ENCODE measurements around the gene BICC1. TPM values are rescaled to one million over a fixed set of nuclear protein-coding genes. Genes with fewer than 3 reads are reported as not detected.

The BICC1 gene
- total RNA-seq, 1 experiment from 2014 or later, result not detected

DNA sequence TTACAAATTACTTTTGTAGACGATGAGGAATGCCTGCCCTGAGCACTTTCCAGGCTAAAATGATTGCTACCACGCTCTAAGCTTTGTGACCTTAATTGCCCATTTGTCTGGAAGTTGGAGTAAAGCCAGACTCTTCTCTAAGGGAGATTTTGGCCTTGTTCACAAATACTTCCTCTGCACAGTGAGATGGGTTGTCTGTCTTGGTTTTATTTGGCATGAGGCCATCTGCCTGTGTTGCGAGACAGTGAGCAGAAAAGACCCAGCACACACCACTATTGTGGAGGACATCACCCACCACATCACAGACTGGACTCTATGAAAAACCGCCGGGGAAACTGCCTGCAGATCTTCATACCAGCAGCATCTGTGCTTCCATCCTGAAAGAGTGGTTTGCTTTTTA lies 138.4 kb downstream of the BICC1 start:
- ChIA-PET RAD21 (ENCODE audit: low non-redundant PET in 1 of 2, low total read pairs in 2 of 2, uncharacterized antibody in 2 of 2, unreplicated experiment in 2 of 2) (no interaction called here), POLR2A (no interaction called here), CTCF (no interaction called here)
- Histone ChIP-seq H3K4me2 (ENCODE audit: low read length) (no peak overlapping the region), H3K9ac (ENCODE audit: low read length) (no peak overlapping the region), H3K36me3 (ENCODE audit: control insufficient read depth in 1 of 2, insufficient read depth in 2 of 2, low read length in 2 of 2) (no peaks in the 10 kb centered on the region), H2AFZ (ENCODE audit: low read depth, low read length, poor library complexity, severe bottlenecking) (no peak overlapping the region), H3K27me3 (ENCODE audit: insufficient read depth, low read length) (peaks cover 13% of the 10 kb centered on the region), H3K9me3 (ENCODE audit: control insufficient read depth in 1 of 2, insufficient read depth in 1 of 2, low read depth in 1 of 2, low read length in 2 of 2) (no peaks in the 10 kb centered on the region), H3K9me2 (ENCODE audit: insufficient read depth) (no peaks in the 10 kb centered on the region), H3K27ac (ENCODE audit: low read depth, low read length) (no peak overlapping the region), H4K20me1 (ENCODE audit: insufficient read depth) (no peaks in the 10 kb centered on the region), H3K79me2 (ENCODE audit: insufficient read depth, low read length) (no peaks in the 10 kb centered on the region), H3K4me1 (ENCODE audit: control insufficient read depth in 1 of 2, insufficient read depth in 2 of 2, low read length in 2 of 2) (no peaks in the 10 kb centered on the region), H3K4me3 (replicated peaks in 1 of 2; ENCODE audit: low read depth in 1 of 2, low read length in 2 of 2) (no peak overlapping the region)
- TF ChIP-seq ELF1 (IDR thresholded peaks at IDR 0.05; ENCODE audit: borderline replicate concordance, low read depth) (no peak), ATF3 (IDR thresholded peaks at IDR 0.05) (no peak), YY1 (IDR thresholded peaks at IDR 0.05; ENCODE audit: extremely low read depth, insufficient replicate concordance, low read depth, low read length) (no peak), RAD21 (IDR thresholded peaks at IDR 0.05; ENCODE audit: low read depth) (no peak), CEBPB (IDR thresholded peaks at IDR 0.05; ENCODE audit: low read depth) (no peak), JUND (IDR thresholded peaks at IDR 0.05) (no peak), TCF7L2 (IDR thresholded peaks at IDR 0.05; ENCODE audit: borderline replicate concordance, extremely low read depth, insufficient read depth, insufficient read length) (no peak), SIN3A (IDR thresholded peaks at IDR 0.05; ENCODE audit: low read depth) (no peak), EGR1 (IDR thresholded peaks at IDR 0.05; ENCODE audit: low read depth) (no peak), FOSL1 (IDR thresholded peaks at IDR 0.05; ENCODE audit: low read depth) (no peak), EZH2phosphoT487 (IDR thresholded peaks at IDR 0.05; ENCODE audit: borderline replicate concordance) (no peak)
- TF ChIP-seq, protein P1, sequence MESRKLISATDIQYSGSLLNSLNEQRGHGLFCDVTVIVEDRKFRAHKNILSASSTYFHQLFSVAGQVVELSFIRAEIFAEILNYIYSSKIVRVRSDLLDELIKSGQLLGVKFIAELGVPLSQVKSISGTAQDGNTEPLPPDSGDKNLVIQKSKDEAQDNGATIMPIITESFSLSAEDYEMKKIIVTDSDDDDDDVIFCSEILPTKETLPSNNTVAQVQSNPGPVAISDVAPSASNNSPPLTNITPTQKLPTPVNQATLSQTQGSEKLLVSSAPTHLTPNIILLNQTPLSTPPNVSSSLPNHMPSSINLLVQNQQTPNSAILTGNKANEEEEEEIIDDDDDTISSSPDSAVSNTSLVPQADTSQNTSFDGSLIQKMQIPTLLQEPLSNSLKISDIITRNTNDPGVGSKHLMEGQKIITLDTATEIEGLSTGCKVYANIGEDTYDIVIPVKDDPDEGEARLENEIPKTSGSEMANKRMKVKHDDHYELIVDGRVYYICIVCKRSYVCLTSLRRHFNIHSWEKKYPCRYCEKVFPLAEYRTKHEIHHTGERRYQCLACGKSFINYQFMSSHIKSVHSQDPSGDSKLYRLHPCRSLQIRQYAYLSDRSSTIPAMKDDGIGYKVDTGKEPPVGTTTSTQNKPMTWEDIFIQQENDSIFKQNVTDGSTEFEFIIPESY (IDR thresholded peaks at IDR 0.05; ENCODE audit: extremely low read depth, insufficient replicate concordance, low read length), result no peak
- TF ChIP-seq, protein P2, sequence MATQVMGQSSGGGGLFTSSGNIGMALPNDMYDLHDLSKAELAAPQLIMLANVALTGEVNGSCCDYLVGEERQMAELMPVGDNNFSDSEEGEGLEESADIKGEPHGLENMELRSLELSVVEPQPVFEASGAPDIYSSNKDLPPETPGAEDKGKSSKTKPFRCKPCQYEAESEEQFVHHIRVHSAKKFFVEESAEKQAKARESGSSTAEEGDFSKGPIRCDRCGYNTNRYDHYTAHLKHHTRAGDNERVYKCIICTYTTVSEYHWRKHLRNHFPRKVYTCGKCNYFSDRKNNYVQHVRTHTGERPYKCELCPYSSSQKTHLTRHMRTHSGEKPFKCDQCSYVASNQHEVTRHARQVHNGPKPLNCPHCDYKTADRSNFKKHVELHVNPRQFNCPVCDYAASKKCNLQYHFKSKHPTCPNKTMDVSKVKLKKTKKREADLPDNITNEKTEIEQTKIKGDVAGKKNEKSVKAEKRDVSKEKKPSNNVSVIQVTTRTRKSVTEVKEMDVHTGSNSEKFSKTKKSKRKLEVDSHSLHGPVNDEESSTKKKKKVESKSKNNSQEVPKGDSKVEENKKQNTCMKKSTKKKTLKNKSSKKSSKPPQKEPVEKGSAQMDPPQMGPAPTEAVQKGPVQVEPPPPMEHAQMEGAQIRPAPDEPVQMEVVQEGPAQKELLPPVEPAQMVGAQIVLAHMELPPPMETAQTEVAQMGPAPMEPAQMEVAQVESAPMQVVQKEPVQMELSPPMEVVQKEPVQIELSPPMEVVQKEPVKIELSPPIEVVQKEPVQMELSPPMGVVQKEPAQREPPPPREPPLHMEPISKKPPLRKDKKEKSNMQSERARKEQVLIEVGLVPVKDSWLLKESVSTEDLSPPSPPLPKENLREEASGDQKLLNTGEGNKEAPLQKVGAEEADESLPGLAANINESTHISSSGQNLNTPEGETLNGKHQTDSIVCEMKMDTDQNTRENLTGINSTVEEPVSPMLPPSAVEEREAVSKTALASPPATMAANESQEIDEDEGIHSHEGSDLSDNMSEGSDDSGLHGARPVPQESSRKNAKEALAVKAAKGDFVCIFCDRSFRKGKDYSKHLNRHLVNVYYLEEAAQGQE (IDR thresholded peaks at IDR 0.05; ENCODE audit: low read depth), result no peak
- ATAC-seq (no peak), DNase-seq (ENCODE audit: low read depth, low spot score) (no peak)
- BruUV-seq (replicated peaks), result no TSS peak
- intact Hi-C loops (cut with micrococcal nuclease), result no loop called here
